Heart left ventricle (tissue), 16 donors: ENCODE measurements around the gene NUP58. TPM values are rescaled to one million over a fixed set of nuclear protein-coding genes. Genes with fewer than 3 reads are reported as not detected.
"Not testable (repeated sequence)": the region's sequence is repeated elsewhere in the genome, so short reads cannot be mapped to it uniquely, and the experiment has no call there.

Experiments
- ATAC-seq, 4 donors: fragments of 200-7000 bp; cut with Tn5 transposase; one replicate each; pipeline ENCODE4 v1.9.1; 2020 to 2022; ENCODE audit warnings: moderate library complexity in 4 of 4, mild to moderate bottlenecking in 3 of 4, moderate number of reproducible peaks in 1 of 4
- DNase-seq, 5 donors: peaks; one replicate each; pipeline ENCODE4 v3.0.0-alpha.2; 2020
- H3K27ac ChIP-seq, 12 donors: fragments of 200-600 bp; sonication (generic) in 4 of 12; one replicate each; pipeline versions ENCODE4 v1.5.0 to v1.8.0; 2016 to 2022; ENCODE audit warnings: mild to moderate bottlenecking in 2 of 12
- H3K27me3 ChIP-seq, 9 donors: fragments of 200-600 bp; sonication (generic) in 2 of 9; one replicate each; pipeline versions ENCODE4 v1.5.1 to v1.8.0; 2016 to 2022; ENCODE audit warnings: mild to moderate bottlenecking in 3 of 9
- H3K36me3 ChIP-seq, 9 donors: fragments of 200-600 bp; sonication (generic) in 2 of 9; one replicate each; pipeline versions ENCODE4 v1.5.0 to v1.8.0; 2018 to 2022; ENCODE audit warnings: mild to moderate bottlenecking in 2 of 9
- H3K4me1 ChIP-seq, 12 donors: fragments of 200-600 bp; sonication (generic) in 4 of 12; one replicate each; pipeline versions ENCODE4 v1.5.0 to v1.8.0; 2016 to 2022; ENCODE audit warnings: mild to moderate bottlenecking in 3 of 12
- H3K4me3 ChIP-seq, 12 donors: fragments of 200-600 bp; sonication (generic) in 4 of 12; one replicate each; pipeline versions ENCODE4 v1.5.0 to v1.8.0; 2017 to 2022; ENCODE audit warnings: mild to moderate bottlenecking in 9 of 12, moderate library complexity in 4 of 12
- H3K9me3 ChIP-seq, 12 donors: fragments of 200-600 bp; sonication (generic) in 4 of 12; one replicate each; pipeline versions ENCODE4 v1.5.0 to v1.8.0; 2016 to 2022; ENCODE audit warnings: mild to moderate bottlenecking in 1 of 12
- CTCF ChIP-seq, 12 donors: fragments of 200-600 bp; sonication (generic) in 4 of 12; IDR thresholded peaks; one replicate each; pipeline versions ENCODE4 v1.5.0 to v1.8.0; 2018 to 2022; ENCODE audit warnings: antibody characterized with exemption in 12 of 12, mild to moderate bottlenecking in 5 of 12
- POLR2A ChIP-seq, 2 donors: fragments of 450-650 bp; IDR thresholded peaks; one replicate each; pipeline ENCODE4 v1.6.1; 2017; ENCODE audit warnings: antibody characterized with exemption in 2 of 2, mild to moderate bottlenecking in 2 of 2, moderate library complexity in 2 of 2
- WGBS, 4 donors: extraction: QIAGEN DNeasy Blood & Tissue Kit in 2 of 4; methylation state at CpG; one replicate each; pipeline versions ENCODE4 v1.1.5 to v1.1.7; 2013 to 2018; 5-methylcytosine and 5-hydroxymethylcytosine counted together
- intact Hi-C, 10 donors: fragments of 100-400 bp; cut with DNase I; formaldehyde crosslinking; loops; one replicate each; pipeline versions ENCODE4 v1.11.1 to v1.14.2; 2022
- polyA plus RNA-seq, 2 donors: library from polyadenylated mRNA; stranded (reverse); fragments of 200-250 nt; gene quantifications; one replicate each; pipeline ENCODE4 v1.2.3, GENCODE V29; 2013
- total RNA-seq, 9 donors: library from RNA; depleted of rRNA in 2 of 9; stranded (reverse); fragments of >200 nt in 2 of 9; fragmentation: NEBNext Ultra II Directional in 3 of 9; extraction: Animal tissue kit (Norgen Biotek cat#: 25700) in 3 of 9; gene quantifications; one replicate each; pipeline versions ENCODE4 v1.1.0 to v1.2.4, GENCODE V29; 2016 to 2023
- donor health status: ischemic (EF 13 %, LVEDD 7.1; RV severe dilation, severe dysfunction).
- donor health status: healthy with polysubstance abuse.
- donor health status: DM: no; HTN: yes; CAD: no.
- donor health status: DM: no; HTN: no; CAD: no.
- donor health status: ischemic (EF 25% LVEDD 6.9; RV normal size, moderate dysfunction).
- donor health status: ischemic (EF 25% LVEDD 5.7; RV mildly dilated, moderate dysfunction).
- donor health status: healthy.
- donor health status: DM: yes; HTN: yes; CAD: no.
- donor health status: ischemic (EF 35%, LVEDD 5.7; RV mildly dilated, moderate dysfunction).
- donor health status: nonischemic (EF 11% LVEDD 7.7; RV severe dilation, severe dysfunction).
- donor health status: DM: yes; HTN: yes; CAD: no.
- donor health status: PGD.
- donor health status: ischemic (EF 29% LVEDD 5.4; RV normal size, mild dysfunction).
- donor health status: nonischemic (EF 23%, LVEDD 6.1; RV moderate dilation, normal function).

Gene NUP58
- total and polyA plus RNA-seq, 11 donors, result 7.0 to 39.1 (median 24.2) TPM

GRCh38 chr13:25354377-25354776 is 53.0 kb downstream of the NUP58 start:
- 84 to 92% (median 89%) methylated on average over 6 of the region's 6 CpGs for WGBS, 4 donors
- intact Hi-C loops, result no loop called here
- H3K36me3 ChIP-seq, result no peaks in the 10 kb centered on the region
- H3K27me3 ChIP-seq, result peaks cover 0 to 40% (median 0%) of the 10 kb centered on the region in 9 donors
- H3K4me1 ChIP-seq, result no peaks in the 10 kb centered on the region
- H3K9me3 ChIP-seq, result no peaks in the 10 kb centered on the region
- H3K27ac ChIP-seq, result no peak overlapping the region
- TF ChIP-seq CTCF (IDR thresholded peaks at IDR 0.05) (no peak), POLR2A (IDR thresholded peaks at IDR 0.05) (no peak)
- no peak for ATAC-seq
- no peak overlapping the region for H3K4me3 ChIP-seq
- DNase-seq, result no peak

- ATAC-seq, H3K4me3 ChIP-seq, intact Hi-C loops, H3K27me3 ChIP-seq, H3K9me3 ChIP-seq, DNase-seq, H3K27ac ChIP-seq, H3K36me3 ChIP-seq, H3K4me1 ChIP-seq: not testable (repeated sequence)
- 91 to 94% (median 93%) methylated on average over 6 of the region's 6 CpGs for WGBS, 4 donors
Measured at GRCh38 chr13:25360443-25360842, 59.0 kb downstream of the NUP58 start.

- no peak overlapping the region for H3K4me3 ChIP-seq
- DNase-seq (peak in 1 of 5 donors; percentile 24), ATAC-seq (no peak)
- H3K36me3 ChIP-seq, result no peaks in the 10 kb centered on the region
- no peak for TF ChIP-seq POLR2A (IDR thresholded peaks at IDR 0.05)
- TF ChIP-seq CTCF (IDR thresholded peaks at IDR 0.05), result no peak
- intact Hi-C loops, result no loop called here
- no peak overlapping the region for H3K27ac ChIP-seq
- no peaks in the 10 kb centered on the region for H3K4me1 ChIP-seq
- peaks cover 0 to 2% (median 0%) of the 10 kb centered on the region in 12 donors for H3K9me3 ChIP-seq
- H3K27me3 ChIP-seq, result peaks cover 0 to 26% (median 5%) of the 10 kb centered on the region in 9 donors
- 92 to 97% (median 93%) methylated on average over 32 of the region's 32 CpGs for WGBS, 4 donors
Measured at GRCh38 chr13:25365720-25366235, 64.4 kb downstream of the NUP58 start.

GRCh38 chr13:25371158-25371874 is 69.9 kb downstream of the NUP58 start:
- no peaks in the 10 kb centered on the region for H3K36me3 ChIP-seq
- ATAC-seq, result no peak
- WGBS, 4 donors, result 42 to 59% (median 44%) methylated on average over 17 to 20 of the region's 20 CpGs
- H3K27ac ChIP-seq, result no peak overlapping the region
- intact Hi-C loops, result loop anchor here in 3 of 10 donors (10.0 kb wide), 1 partner anchor 137 kb away; no protein-coding TSS in a partner anchor
- no peak for DNase-seq
- H3K27me3 ChIP-seq, result peaks cover 17 to 72% (median 50%) of the 10 kb centered on the region in 9 donors
- no peaks in the 10 kb centered on the region for H3K9me3 ChIP-seq
- H3K4me3 ChIP-seq, result peak overlapping the region in 2 of 12 donors; percentile 30 to 43
- peaks cover 0 to 13% (median 0%) of the 10 kb centered on the region in 12 donors for H3K4me1 ChIP-seq
- TF ChIP-seq CTCF (IDR thresholded peaks at IDR 0.05) (no peak), POLR2A (IDR thresholded peaks at IDR 0.05) (no peak)
